Measurements from ENCODE around the gene EI24. TPM values are rescaled to one million over a fixed set of nuclear protein-coding genes. Genes with fewer than 3 reads are reported as not detected.
A peak's percentile ranks its signal among the peaks of the same experiment; 100 is the strongest.
"Not testable (repeated sequence)": the region's sequence is repeated elsewhere in the genome, so short reads cannot be mapped to it uniquely, and the experiment has no call there.

Gene EI24
- 58.1 TPM for total RNA-seq
- long read RNA-seq, transcript EI24-201 (11 exons, 2,455 nt), result major isoform, 43 of 56 reads
- long read RNA-seq, partial matches to known transcripts, result 2 of 56 reads
- long read RNA-seq, other reads (novel, unspliced or antisense), result 6 of 56 reads

DNA sequence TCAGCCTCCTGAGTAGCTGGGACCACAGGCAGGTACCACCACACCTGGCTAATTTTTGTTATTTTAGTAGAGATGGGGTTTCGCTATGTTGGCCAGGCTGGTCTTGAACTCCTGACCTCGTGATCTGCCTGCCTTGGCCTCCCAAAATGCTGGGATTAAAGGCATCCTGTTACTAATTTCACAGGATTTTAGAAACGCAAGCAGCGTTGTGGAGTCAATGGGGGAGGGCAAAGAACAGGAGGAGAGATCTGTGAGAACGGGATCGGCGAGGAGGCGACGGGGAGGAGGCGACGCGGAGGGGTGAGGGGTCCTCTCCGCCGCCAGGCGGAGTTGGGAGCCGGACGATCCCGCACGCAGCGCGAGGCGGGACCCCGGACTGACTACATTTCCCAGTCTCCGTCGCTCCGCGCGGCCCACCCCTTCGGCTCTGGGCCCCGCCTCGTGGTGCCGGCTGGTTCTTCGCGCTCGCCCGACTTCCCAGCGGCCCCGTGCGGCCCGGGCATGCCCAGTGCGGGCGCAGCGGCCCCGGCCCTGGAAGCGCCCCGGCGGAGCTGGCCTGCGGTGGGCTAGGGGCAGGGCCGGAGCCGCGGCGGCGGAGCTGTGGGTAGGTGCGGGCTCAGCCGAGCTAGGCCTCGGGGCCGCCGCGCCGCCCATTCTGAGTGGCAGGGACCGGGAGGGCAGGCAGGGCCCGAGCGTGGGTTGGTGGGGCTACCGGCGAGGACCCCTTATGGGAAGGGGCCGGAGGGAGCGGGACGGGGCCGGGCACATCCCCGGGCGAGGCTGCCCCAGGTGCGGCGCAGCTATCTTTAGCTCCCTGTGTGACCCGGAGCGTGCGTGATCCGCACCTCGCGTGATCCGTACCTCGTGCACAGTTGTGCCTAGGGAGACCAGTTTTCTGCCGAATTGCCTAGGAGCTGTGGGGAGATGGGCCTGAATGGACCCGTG lies at the start of gene EI24:
TSS of gene EI24 (plus strand) at position 508 of the 945 bp plus-strand sequence. CDS start 3,051 bp downstream, outside the sequence.
- ATAC-seq, result peak; percentile 100
- intact Hi-C loops (cut with DNase I), result loop anchor here (1.0 to 5.0 kb wide), 4 partner anchors 23 to 117 kb away; partner anchors contain the start of genes CHEK1, FEZ1 and STT3A

GRCh38 chr11:125519860-125520834 lies 49.1 kb upstream of the EI24 start:
- ATAC-seq, result no peak
- DNase-seq (ENCODE audit: missing footprints), result no peak
- intact Hi-C loops (cut with DNase I), result no loop called here

More for the DNA sequence above, at the start of gene EI24:
- DNase-seq (ENCODE audit: missing footprints), result peak; percentile 95

GRCh38 chr11:125525303-125525702 lies 44.0 kb upstream of the EI24 start:
- intact Hi-C loops (cut with DNase I), result no loop called here
- ATAC-seq (no peak), DNase-seq (ENCODE audit: missing footprints) (no peak)

GRCh38 chr11:125532668-125533067 lies 36.6 kb upstream of the EI24 start:
- no peak for DNase-seq (ENCODE audit: missing footprints)
- no peak for ATAC-seq
- intact Hi-C loops (cut with DNase I), result no loop called here

DNA sequence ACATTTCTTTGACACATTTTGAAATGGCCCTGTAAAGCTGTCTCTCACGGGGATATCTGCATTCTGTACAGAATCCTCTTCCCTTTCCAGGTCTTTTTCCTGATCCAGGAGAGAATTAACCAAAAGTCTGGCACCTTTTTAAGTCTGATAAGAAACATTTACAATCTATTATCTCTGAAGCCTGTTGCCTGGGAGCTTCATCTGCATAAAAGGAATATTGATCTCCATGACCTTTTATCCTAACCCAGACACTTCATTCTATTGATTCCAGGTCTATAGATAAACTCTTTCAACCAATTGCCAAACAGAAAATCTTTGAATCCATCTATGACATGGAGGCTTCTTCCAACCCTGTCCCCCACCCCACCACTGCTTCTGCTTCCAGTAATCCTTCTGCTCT lies 33.7 kb upstream of the EI24 start:
- DNase-seq (ENCODE audit: missing footprints), result no peak
- no peak for ATAC-seq
- intact Hi-C loops (cut with DNase I), result no loop called here

GRCh38 chr11:125536834-125537233 lies 32.4 kb upstream of the EI24 start:
- DNase-seq (ENCODE audit: missing footprints); intact Hi-C loops (cut with DNase I); ATAC-seq: not testable (repeated sequence)

- DNase-seq (ENCODE audit: missing footprints) (no peak), ATAC-seq (no peak)
- intact Hi-C loops (cut with DNase I), result no loop called here
Observed at GRCh38 chr11:125542709-125543108, 26.6 kb upstream of the EI24 start.

GRCh38 chr11:125550780-125551179 lies 18.5 kb upstream of the EI24 start:
- intact Hi-C loops (cut with DNase I), result no loop called here
- DNase-seq (ENCODE audit: missing footprints), result no peak

GRCh38 chr11:125551835-125552342 lies 17.4 kb upstream of the EI24 start:
- ATAC-seq (no peak), DNase-seq (ENCODE audit: missing footprints) (no peak)
- intact Hi-C loops (cut with DNase I), result no loop called here

More at GRCh38 chr11:125550780-125551179, 18.5 kb upstream of the EI24 start:
- no peak for ATAC-seq

- DNase-seq (ENCODE audit: missing footprints), result no peak
- no peak for ATAC-seq
- intact Hi-C loops (cut with DNase I), result no loop called here
Observed at GRCh38 chr11:125552927-125553326, 16.4 kb upstream of the EI24 start.

GRCh38 chr11:125553357-125553756 lies 15.9 kb upstream of the EI24 start:
- ATAC-seq (no peak), DNase-seq (ENCODE audit: missing footprints) (no peak)
- intact Hi-C loops (cut with DNase I), result no loop called here

GRCh38 chr11:125554038-125554437 lies 15.2 kb upstream of the EI24 start:
- DNase-seq (ENCODE audit: missing footprints) (no peak), ATAC-seq (no peak)
- intact Hi-C loops (cut with DNase I), result no loop called here

DNA sequence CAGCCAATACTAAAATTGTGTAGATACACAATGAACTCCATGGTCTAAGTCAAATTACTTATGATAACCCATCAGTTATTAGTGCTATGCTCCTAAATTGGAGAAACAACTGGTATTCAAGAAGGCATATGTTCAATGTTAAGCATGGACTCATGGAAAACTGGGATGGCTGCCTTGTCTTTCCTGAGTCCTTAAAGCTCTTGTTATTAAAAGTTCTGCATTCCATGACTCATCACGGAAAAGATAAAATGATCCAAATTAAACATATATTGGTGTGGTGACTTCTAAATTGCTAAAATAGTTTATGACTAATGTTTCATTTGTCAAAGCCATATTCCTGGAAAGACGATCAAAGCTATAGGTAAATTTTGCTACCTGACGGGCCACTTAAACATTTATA lies 9.4 kb upstream of the EI24 start:
- DNase-seq (ENCODE audit: missing footprints) (no peak), ATAC-seq (no peak)
- intact Hi-C loops (cut with DNase I), result no loop called here

GRCh38 chr11:125561924-125562323 lies 7.4 kb upstream of the EI24 start:
- intact Hi-C loops (cut with DNase I), result no loop called here
- DNase-seq (ENCODE audit: missing footprints) (no peak), ATAC-seq (no peak)

GRCh38 chr11:125562430-125562829 lies 6.8 kb upstream of the EI24 start:
- DNase-seq (ENCODE audit: missing footprints) (no peak), ATAC-seq (no peak)
- intact Hi-C loops (cut with DNase I), result no loop called here

DNA sequence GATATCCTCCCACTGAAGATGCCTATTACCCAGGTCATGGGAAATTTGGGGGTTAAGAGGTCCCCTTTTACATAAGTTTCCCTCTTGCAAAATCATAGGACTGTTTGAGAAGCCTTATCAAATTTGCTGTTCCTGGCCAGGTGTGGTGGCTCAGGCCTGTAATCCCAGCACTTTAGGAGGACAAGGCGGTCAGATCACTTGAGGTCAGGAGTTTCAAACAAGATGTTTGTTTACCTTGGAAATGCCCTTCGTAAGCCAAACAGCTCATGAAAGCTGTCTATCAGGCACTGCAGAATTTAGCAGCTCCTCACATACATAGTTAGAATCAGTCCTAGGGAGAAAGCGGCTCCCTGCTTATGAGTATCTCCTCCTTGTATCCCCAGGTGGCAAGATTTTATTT lies 4.9 kb upstream of the EI24 start:
- no peak for ATAC-seq
- no peak for DNase-seq (ENCODE audit: missing footprints)
- intact Hi-C loops (cut with DNase I), result no loop called here

- ATAC-seq (no peak), DNase-seq (ENCODE audit: missing footprints) (no peak)
- intact Hi-C loops (cut with DNase I), result loop anchor here (5.0 kb wide), 2 partner anchors 61 to 114 kb away; partner anchors contain the start of gene CHEK1
Observed at GRCh38 chr11:125566235-125566634, 3.0 kb upstream of the EI24 start.

DNA sequence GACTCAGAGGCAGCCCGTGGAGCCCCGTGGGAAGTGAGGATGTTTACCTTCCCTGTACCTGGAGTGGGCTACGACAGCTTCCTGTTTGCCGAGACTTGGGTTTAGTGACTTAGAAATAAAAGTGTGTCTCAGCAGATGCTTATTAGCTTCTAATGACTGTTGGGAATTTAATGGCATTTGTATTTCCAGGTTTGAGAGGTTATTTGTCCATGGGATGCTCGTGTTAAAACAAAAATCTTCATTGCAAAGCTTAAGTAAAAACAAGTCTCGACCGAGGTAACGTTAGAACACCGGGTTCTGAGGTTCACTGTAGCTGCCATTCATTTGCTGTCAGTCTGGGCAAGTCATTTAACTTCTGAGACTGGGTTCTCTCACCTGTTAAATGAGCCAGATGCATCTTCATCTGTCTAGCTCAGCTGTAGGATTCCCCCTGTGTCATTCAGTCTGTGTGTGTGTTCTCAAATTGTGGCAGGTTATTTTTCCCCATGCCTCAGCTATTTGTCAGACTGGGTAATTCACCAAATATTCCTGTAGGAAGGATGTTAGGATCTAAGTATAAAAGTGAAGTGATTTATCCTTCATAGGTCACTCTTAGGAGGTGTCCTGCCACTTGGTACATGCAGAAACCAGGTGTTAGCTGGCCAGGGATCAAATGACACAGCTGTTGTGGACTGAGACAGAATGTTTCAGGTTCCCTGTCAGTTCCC lies 791 bp downstream of the EI24 start:
- intact Hi-C loops (cut with DNase I), result loop anchor here (1.0 to 5.0 kb wide), 4 partner anchors 22 to 118 kb away; partner anchors contain the start of genes CHEK1, FEZ1 and STT3A
- ATAC-seq (no peak), DNase-seq (ENCODE audit: missing footprints) (no peak)

Measured in Right ventricle myocardium inferior (tissue), 1 donor.